ENCODE measurements around the gene AP1G2.

AP1G2 gene

DNA sequence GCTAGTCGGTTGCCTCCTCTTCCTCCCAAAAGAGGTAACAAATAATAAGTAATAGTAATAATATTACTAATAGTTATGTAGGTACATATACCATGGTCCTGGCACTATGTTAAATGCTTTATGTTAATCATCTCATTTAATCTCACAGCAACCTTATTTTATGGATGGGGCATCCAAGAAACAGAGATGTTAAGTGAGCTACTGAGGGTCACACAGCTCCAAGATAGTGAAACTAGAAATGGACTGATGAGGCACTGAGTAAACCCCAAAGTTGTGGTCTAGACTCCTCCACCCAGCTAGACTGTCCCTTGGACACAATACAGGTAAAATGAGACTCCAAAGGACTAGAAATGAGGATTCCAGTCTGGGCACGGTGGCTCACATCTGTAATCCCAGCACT, 31.1 kb downstream of the AP1G2 start:
- no peak for DNase-seq

DNA sequence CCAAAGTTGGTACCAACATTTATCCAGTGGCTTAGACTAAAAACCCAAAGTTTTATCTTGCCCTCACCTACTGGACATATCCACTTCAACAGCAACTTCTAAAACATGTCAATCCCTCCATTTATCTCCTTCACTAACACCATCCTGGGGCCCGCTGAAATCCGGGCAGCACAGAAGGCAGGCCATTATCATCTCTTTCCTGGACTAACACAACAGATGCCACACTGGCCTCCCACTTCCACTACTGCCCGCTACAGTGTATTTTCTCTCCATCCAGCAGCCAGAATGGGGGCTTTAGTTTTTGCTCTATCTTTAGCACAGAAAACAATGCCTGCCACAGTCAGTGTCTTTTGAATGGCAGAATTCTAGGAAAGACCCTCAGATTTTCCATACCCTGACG, 31.6 kb downstream of the AP1G2 start:
- DNase-seq, result no peak

DNA sequence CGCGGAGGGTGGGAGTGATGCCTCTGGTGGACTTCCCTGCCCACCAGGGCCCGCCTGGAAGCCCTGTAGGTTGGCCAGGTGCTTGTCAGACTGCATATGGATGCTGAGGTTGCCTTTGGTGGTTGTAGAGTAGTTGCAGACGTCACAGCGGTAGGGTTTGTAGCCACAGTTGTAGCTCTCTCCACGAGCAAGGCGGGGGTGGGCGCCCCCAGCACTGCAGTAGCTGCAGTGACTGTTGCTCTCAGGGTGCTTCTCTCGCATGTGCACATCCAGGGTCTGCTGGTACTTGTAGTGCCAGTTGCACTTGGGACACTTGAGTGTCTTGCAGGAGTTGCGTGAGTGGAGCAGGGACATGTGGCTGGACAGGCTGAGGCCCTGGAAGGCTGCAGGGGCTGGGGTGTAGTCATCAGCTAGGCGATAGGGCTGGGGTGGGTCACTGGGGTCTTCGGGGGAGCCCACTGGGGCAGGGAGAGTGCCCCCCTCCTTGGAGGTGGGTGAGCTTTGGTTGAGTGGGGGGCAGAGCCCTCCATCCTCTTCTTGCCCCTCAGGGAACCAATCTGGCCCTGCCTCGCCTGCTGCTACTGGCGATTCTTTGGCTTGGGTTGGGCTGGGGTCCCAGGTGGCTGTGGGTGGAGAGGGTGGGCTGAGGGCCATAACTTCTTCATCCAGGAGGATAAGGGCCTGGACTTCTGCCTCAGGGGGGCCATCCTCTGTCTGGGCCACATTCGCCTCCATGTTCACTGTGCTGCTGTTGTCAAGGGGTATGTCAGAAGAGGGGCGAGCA, 33.7 kb downstream of the AP1G2 start:
- DNase-seq, result no peak

DNA sequence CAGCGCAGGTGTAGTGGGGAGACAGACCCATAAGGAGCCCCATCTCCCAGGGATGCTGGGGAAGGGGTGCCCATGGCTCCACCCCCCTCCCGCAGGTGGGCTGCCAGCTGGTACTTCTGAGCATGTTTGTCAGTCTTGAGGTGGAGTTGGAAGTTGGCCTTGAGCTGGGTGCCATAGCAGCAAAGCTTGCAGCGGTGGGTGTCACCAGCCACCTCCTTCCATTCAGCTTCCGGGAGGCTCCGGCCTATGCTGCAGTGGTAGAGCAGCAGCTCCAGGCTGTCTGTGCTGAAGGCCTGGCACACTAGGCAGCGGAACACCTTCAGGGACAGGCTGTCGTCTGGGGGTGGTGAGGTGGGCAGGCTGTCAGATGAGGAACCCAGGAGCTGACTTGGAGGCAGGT, 34.9 kb downstream of the AP1G2 start:
- no peak for DNase-seq

DNA sequence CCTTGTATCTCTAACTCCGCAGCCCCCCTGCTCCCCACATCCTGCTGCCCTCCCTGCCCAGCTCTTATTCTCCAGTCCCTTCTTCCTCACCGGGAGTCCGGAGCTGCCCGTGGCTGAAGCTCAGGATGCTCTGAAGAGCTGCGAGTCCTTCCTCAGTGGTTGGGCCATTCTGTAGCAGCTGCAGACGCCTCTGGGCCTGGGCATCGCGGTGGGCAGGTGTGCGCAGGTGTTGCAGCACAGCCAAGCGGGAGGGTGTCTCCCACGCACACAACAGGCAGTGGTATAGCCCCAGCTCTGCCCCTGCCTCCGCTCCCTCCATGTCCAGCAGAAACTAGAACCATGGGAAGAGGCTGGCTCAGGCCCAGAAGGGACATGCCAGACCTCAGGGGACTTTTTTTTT, 36.2 kb downstream of the AP1G2 start:
- no peak for DNase-seq

DNA sequence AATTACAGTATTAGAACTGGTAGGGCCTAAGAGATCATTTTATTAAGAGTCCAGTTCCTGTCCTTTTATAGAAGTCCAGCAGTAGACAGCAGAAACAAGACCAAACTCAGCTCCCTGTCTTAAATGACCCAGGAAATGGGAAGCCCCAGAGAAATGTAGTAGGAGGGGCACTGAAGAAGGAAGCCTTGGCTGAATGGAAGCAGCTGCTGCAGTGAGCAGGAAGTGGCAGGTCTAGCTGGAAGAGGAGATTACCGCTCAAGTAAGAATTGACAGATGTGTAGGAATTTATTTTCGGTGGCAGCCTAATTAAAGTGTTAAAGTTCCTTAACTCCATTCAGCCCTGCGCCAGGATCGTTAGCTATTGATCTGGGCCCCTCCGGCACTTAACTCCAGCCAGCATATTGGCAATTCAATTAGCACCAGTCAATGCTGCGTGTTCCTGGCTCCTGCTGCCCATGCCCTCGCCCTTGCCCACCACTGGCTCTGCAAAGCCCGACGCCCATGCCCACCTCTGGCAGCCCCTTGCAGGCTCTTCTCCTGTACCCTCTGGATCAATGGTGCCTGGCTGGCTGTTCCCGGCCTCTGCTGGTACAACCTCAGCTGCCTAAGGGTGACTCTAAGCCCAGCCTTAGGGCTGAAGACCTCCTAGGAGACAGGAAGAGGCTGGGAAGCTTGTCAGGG, 37.1 kb downstream of the AP1G2 start:
- DNase-seq, result no peak

DNA sequence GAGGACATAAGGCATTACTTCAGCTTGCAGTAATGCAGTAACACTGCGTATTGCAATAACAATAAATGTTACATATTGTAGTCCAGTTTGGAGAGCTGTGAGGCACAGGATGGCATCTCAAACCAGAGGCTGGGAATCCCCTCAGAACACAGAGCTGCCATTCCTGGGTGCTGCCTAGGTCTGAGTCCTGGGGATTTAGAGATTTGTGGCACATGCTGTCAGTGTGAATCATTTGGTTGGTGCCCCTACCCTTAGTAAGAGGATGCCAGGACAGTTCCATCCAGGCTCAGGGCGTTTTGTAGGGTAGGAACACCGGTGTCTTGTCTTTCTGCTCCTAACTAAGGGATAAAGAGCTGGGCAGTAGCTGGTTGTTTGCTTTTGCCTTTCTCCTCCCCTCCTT, 38.6 kb downstream of the AP1G2 start:
- DNase-seq, result no peak

DNA sequence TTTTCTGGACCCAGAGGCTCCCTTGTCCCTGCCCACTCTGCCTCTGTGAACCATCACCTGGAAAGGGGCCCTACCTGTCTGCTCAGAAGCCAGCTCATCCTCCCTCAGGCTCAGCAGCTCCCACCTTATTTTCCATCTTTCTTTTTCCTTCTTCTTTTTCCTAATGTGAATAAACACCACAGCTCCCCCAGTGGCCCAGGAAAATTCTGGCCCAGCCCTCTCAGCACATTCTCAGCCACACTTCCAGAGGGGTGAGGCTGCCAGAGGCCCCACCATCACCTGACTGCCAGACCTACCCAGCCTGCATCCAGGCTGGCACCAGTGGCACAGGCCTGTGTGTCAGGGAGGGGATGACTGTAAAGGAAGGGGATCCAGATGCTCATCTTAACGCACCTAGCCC, 39.0 kb downstream of the AP1G2 start:
- no peak for DNase-seq

DNA sequence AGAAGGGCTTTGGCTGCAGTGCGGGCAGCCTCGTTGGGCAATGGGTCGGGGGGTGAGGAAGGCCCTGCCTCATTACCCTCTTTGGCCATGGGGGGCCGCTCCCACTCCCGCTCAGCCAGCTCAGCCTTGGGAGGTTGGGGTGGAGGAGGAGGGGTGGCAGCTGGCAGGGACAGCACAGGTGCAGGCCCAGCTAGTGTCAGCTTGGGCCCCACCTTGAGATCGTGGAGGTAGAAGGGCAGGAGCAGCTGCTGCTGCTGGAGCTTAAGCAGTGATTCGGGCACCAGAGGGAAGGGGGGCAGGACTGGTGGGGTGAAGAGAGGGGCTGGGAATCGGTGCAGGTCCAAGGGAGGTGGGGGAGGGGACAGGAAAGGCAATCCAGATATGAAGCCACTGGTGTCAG, 42.0 kb downstream of the AP1G2 start:
- DNase-seq, result no peak

DNA sequence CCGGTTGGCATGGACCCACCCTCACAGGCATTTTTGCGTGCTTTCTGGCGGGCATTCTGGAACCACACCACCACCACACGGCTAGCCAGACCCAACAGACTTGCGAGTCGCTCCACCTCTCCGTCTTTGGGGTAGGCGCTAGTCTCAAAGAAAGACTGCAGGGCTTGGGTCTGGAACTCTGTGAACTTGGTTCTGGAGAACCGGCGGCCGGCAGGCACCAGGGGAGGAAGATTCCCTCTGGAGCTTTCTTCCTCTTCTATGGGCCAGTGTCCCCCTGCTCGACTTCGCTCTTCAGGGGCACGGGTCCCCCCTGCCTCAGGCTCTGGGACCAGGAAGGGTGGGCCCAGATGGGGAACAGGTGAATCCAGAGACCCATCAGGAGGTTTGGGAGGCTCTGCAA, 42.6 kb downstream of the AP1G2 start:
- DNase-seq, result no peak

DNA sequence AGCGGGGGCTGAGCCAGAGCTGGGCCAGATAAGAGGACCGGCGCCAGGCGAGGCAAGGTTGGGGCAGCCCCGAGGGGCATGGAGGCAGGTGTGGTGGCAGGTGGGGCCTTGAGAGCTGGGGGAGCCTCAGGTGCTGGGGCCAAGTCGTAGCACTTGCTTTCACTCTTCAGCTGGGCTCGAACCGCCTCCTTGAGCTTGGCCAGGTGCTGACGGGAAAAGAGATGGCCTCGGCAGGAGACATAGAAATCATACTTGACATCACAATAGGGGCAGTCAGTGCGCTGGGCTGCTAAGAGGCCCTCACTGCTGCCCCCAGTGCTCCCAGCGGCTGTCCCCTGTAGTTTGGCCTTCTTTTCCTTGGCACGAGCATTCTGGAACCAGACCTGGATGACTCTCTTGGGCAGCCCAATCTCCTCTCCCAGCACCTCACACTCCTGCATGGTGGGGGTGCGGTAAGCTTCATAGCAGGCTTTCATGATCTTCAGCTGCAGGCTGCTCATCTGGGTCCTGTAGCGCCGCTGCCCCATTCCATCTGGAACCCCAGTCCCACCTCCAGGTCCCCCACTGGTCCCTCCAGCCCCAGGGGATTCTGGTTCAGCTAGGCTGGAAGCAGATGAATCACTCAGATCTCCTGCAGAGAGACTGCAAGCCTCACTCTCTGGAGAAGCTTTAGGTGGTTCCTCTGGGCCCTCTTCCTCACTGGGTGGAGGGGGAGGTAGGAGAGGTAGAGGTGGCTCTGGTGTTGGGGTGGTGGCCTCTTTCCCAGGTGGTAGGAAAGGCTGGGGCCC, 44.2 kb downstream of the AP1G2 start:
- no peak for DNase-seq

DNA sequence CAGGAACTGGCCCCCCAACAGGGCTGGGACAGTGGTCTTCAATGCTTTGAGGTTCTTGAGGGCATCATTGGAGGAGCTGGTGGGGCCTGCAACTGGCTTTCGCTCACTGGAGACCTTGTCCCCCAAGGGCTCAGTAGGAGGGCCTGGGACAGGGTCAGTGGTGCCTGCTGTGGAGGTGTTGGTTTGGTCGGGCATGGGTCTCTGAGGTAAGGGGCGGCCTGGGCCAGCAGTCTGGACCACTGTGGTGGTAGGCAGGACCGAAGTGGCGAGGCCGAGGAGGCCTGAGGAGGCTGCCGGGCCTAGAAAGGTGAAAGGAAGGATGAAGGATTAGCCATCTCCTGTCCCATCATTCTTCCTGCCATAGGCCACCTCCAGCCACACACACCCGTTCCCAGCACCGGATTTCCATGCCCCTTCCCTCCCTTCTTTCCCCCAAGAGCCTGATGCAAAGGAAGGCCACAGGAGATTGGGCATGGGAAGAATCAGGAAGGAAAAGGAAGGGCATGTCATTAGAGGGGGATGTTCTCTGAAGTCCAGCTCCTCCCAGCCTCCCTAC, 44.9 kb downstream of the AP1G2 start:
- no peak for DNase-seq

DNA sequence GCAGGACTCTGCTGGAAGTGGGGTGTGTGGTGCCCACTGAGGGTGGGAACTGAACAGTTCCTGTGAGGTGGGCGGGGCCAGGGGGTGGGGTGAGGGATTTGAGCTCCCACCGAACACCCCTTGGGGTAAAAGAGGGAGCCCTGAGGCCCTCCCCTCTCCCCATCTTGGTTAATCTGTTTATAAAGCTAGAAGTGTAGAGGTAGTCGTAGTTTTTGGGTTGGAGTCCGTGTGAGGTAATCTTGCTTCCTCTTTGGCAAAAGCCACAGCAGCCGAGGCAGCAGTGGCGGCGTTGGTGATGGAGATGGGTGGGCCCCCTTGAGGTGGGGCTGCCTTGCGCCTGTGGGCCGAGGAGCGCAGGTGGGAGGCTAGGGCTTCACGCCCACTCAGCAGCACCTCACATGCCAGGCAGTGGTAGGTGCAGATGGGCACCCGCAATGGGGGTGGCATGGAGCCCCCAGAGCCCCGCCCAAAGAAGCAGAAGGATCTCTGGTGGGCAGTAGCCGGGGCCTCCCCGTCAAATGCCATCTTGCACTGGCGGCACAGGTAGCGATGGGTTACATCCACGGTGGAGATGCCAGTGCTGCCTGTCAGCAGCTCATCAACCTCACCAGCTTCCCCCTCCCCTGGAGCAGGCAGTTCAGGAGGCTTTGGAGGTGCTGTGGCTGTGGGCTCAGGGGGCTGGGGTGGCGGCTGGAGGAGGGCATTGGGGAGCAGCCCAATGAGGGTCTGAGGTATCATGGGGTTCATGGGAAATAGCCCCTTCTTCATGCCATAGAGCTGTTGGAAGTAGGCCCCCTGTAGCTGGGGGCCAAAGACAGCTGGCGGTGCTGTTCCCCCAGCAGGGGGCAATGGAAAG, 45.6 kb downstream of the AP1G2 start:
- DNase-seq, result no peak

DNA sequence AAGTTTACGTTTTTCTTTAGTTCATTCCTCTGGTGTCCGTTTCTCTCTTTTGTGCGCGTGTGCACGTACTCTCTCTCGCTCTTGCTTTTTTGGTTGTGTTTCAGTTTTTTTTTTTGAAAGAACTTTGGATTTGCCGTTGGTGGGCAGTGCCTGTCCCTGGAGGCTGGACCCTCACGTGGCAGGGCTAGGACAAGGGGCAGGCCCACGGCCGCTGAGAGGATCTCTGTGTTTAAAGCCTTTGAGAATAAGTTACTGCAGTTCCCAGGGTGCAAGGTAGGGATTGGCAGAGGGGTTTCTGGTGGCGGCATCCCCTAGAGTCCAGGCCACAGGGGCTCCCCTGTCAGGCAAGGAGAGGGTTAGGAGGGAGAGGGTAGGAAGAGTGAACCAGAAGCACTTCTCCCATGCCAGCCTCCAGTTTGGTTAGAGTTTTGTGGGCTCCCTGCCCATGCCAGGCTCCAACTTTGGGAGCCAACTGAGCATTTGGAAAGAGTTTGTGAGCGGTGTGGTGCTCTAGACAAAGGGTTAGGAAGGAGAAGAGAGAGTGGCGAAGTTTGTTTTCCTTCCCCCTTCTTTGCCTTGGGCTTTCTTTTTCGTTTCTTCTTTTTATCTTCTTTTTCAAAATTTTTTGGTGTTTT, 46.6 kb downstream of the AP1G2 start:
- no peak for DNase-seq

DNA sequence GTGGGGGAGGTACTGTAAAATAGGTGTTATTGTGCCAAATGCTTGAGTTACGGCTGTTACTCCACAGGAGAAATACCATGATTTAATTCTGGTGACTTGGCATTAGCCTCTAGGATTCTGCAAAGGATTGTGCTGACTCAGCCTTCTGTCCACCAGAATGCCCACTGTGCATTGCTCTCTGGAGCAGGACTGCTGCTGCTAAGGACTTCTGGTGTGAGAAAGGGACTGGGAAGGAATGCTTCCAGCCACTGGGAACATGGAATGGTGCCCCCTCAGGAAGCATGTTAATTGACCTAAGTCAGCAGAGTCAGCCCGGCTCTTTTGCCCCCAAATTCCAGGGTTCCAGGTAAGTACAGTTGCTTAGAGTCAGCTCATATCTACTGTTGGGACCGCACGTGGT, 48.9 kb downstream of the AP1G2 start:
- DNase-seq, result no peak

DNA sequence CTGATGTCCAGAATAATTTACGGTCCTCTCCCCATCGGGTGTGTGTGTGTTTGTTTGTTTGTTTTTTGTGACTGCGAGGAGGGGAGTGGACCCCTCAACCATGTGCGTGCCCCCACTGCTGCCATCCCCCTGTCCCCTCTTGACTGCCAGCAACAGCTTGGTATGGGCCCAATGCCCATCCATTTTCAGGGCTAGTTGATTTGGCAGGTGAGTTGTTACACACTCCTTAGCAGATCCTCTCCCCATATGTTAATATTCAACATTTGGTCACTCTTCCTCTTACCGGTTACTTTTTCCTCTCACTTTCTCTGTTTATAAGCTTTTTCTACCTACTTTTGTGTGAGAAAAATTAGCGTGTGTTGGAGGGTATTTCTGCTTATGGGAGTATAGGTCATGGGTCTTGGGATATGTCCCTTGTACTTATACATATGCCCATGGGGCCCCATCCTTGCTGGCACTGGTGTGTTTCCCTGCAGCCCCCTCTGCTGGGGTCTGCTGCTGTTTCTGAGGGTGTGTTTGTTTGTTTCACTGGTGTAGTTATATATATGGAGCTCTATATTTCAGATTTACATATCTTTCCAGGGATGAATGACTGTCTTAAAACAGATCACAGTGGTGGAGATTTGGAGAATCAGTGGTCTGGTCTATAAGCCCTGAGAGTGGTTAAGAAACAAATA, 49.8 kb downstream of the AP1G2 start:
- no peak for DNase-seq

DNA sequence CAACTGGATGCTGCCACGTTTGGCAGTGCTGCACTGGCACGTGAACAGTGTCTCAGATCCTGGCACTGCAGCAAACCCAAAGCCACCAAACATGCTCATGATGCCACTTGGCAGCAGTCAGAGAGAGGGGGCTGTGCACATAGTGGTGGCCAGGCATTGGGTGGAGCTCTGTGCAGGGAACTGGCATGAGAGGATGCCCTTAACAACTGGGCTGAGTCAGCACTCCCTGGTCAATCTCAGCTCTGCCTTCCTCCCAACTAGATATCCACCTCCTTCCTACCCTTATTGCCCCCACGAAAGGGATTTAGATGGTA, 53.0 kb downstream of the AP1G2 start:
- no peak for DNase-seq

DNA sequence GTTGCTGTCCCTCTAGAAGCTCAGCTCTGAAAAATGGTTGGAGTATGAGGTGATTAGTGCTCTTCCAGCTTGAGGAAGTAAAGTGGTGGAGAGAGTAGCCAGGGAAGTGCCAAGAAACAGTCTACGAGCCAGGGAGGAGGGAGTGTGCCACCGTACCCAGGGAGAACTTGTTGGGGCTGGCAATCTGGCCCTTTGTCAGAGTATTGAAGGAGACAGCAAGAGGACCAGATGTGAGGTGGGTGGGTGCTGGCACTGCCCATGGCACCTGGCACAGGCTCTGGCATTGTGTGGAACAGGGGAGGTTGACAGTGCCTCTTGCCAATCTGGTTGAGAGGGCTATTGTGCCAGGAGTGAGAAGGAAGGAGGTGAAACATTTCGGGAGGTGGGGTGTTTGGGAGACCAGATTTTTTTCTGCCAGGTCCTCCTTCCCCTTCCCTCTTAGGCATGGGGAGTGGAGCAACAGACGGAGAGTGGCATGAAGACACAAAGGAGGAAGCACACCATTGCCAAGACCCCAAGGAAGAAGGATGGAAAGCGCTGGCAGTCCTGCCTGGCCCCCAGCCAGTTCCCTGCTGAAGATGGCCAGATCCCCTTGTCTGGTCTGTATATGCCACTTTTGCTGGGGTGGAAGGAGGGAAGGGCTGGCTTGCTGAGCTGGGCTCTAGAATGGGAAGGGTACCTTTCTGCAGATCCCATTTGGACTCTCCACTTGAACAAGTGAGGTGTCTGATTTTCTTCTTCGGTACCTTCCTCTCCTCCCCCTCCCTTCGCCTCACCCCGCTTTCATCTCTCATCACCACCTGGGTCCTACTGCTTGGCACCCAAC, 53.6 kb downstream of the AP1G2 start:
- no peak for DNase-seq

DNA sequence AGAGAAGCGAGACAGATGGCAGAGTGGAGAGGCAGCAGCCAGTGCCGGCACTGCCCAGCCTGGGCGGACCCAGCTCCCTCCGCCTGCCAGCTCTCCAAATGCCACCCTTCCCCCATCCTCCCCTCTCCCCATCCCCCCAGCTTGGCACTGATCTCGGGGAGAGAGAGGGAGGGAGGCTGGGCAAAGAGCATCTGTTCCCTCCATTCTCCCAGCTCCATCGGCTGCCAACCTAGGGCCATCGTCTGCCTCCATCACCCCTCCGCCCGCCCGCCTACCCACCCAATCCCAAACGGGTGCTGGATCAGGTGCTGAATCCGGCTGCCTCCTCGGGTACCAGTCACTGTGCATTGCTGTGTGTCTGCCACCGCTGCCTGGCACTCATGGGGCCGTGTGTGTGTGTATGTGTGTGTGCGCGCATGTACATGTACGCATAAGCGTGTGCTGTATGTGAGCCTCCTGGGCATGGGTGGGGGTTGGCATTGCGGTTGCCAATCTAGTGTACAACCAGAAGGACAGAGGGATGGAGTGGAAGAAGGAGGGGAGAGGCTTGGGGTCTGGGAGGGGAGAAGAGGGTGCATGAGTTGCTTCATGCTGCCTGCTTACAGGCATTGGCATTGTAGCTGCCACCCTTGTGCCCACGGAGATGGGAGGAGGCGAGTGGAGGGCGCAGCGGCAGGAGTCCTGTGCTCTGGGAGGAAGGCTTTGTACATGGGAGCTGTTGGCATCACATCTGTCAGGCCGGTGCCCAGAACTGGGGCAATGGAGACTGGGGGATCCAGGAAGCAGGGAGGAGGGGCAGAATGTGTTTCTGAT, 54.4 kb downstream of the AP1G2 start:
- no peak for DNase-seq

DNA sequence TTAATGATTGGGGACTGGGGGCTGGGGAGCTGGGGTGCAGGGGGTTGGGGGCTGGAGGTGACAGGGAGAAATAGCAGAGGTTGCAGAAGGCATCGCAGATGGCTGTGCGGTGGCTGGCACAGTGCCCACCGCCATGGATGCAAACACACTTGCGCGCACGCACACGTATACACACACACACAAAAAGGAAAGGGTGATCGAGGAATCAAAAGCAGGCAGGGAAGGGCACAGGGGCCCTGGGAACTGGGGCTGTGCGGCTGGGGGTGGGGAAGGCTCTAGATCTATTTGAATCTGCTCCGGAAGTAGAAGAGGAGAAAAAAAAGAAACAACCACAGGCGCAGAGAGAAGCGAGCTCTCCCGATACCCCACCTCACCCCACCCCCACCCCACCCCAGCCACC, 55.4 kb downstream of the AP1G2 start:
- DNase-seq, result no peak
